ENCODE measurements around the gene HOPX. TPM values are rescaled to one million over a fixed set of nuclear protein-coding genes. Genes with fewer than 3 reads are reported as not detected.

Gene HOPX
- total RNA-seq, 1 experiment from 2014 or later: 1.0 TPM

DNA sequence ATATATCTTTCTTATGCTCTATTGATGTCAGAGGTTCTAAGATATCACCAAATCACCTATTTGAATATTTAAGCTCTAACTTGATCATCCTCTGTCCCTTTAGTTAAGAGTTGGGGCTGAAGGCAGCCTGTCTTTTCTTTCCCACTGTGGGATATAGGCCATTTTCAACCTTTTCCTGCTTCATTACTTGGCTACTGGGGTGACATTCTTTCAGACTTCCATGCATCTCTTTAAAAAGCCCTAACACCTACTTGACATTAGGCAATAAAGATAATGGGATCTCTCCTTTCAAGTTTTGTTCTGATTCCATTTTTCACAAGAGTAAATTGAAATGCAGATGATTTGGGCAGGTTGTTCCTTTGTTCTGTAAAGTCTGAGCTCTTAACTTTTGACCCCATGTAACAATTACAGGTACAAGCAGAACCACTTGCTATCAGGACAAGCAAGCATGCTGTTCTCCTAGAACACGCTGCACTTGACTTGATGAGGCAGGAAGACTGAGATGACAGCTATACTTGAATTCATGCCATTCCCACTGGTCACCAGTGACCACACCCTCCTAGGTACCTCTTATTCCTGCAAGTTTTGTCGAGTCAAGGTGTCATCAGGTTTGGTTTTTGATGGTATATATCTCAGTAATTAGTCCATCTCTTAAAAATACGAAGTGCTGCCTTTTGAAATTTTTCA lies 18.2 kb downstream of the HOPX start:
- intact Hi-C loops (cut with micrococcal nuclease; ENCODE audit: unreplicated experiment): no loop called here
- Histone ChIP-seq H3K36me3 (ENCODE audit: low read depth) (no peaks in the 10 kb centered on the region), H3F3A (ENCODE audit: insufficient read depth, low read depth) (no peaks in the 10 kb centered on the region), H3K4me1 (replicated peaks; ENCODE audit: insufficient read depth) (no peaks in the 10 kb centered on the region), H3K27ac (no peak overlapping the region), H3K4me2 (no peak overlapping the region), H2AFZ (no peak overlapping the region), H4K20me1 (ENCODE audit: insufficient read depth) (no peaks in the 10 kb centered on the region), H3K9me2 (ENCODE audit: insufficient read depth) (no peaks in the 10 kb centered on the region; the same call in 1 of the 2 replicates), H3K9me3 (ENCODE audit: insufficient read depth, low read depth) (no peaks in the 10 kb centered on the region), H3K27me3 (ENCODE audit: insufficient read depth, low read depth) (no peaks in the 10 kb centered on the region), H3K79me2 (ENCODE audit: low read depth) (no peaks in the 10 kb centered on the region), H3K4me3 (no peak overlapping the region)
- BruUV-seq (replicated peaks): no TSS peak
- POLR2A ChIA-PET (ENCODE audit: unreplicated experiment): no interaction called here
- CTCF ChIA-PET: no interaction called here
- no peak for DNase-seq
- no peak for TF ChIP-seq CTCF (conservative IDR thresholded peaks at IDR 0.05)
- TF ChIP-seq EZH2 (IDR thresholded peaks at IDR 0.05; ENCODE audit: low read depth): no peak

GRCh38 chr4:56659946-56660345 lies 21.1 kb downstream of the HOPX start:
- ChIA-PET CTCF (no interaction called here), POLR2A (ENCODE audit: unreplicated experiment) (interaction anchor here (0.6 kb wide), 1 partner anchor 127 kb away, joined by 4 read pairs; no protein-coding TSS in a partner anchor)
- H3K27me3 ChIP-seq (ENCODE audit: insufficient read depth, low read depth): no peaks in the 10 kb centered on the region

DNA sequence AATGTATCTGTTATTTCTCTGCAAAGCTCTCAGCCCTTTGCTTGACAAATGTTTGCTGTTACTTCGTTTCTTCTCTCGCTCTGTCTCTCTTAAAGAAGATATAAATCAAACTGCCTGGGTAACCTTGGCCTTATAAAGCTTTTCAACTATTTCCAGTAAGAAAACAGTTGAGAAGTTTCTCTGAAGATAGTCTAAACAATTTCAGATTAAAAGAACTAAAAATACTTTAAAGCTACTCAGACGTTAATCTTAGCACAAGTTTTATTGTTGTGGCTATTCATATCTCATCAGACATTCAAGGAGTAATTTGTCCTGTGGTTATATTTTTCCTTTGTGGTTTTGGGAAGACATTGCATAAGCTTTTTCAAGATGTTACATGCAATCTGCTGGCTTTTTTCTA lies 22.6 kb downstream of the HOPX start:
- no peaks in the 10 kb centered on the region for H3K79me2 ChIP-seq (ENCODE audit: low read depth)
- no peaks in the 10 kb centered on the region for H3K9me3 ChIP-seq (ENCODE audit: insufficient read depth, low read depth)
- no peak for TF ChIP-seq CTCF (conservative IDR thresholded peaks at IDR 0.05)
- no peak for TF ChIP-seq EZH2 (IDR thresholded peaks at IDR 0.05; ENCODE audit: low read depth)
- no peak overlapping the region for H2AFZ ChIP-seq
- no peak overlapping the region for H3K4me2 ChIP-seq
- H3K9me2 ChIP-seq (ENCODE audit: insufficient read depth): no peaks in the 10 kb centered on the region
- no peak overlapping the region for H3K27ac ChIP-seq
- no peaks in the 10 kb centered on the region for H4K20me1 ChIP-seq (ENCODE audit: insufficient read depth)
- peaks cover 9% of the 10 kb centered on the region for H3K4me1 ChIP-seq (replicated peaks; ENCODE audit: insufficient read depth)
- intact Hi-C loops (cut with micrococcal nuclease; ENCODE audit: unreplicated experiment): no loop called here
- H3K36me3 ChIP-seq (ENCODE audit: low read depth): no peaks in the 10 kb centered on the region
- no peaks in the 10 kb centered on the region for H3K27me3 ChIP-seq (ENCODE audit: insufficient read depth, low read depth)
- no TSS peak for BruUV-seq (replicated peaks)
- CTCF ChIA-PET: no interaction called here
- H3F3A ChIP-seq (ENCODE audit: insufficient read depth, low read depth): no peaks in the 10 kb centered on the region
- no peak for DNase-seq
- POLR2A ChIA-PET (ENCODE audit: unreplicated experiment): interaction anchor here (0.6 kb wide), 1 partner anchor 14 kb away, joined by 4 read pairs; no protein-coding TSS in a partner anchor
- H3K4me3 ChIP-seq: no peak overlapping the region

More at GRCh38 chr4:56659946-56660345, 21.1 kb downstream of the HOPX start:
- TF ChIP-seq CTCF (conservative IDR thresholded peaks at IDR 0.05) (no peak), EZH2 (IDR thresholded peaks at IDR 0.05; ENCODE audit: low read depth) (no peak)
- H3K79me2 ChIP-seq (ENCODE audit: low read depth): no peaks in the 10 kb centered on the region
- H3K4me1 ChIP-seq (replicated peaks; ENCODE audit: insufficient read depth): no peaks in the 10 kb centered on the region
- H3K4me2 ChIP-seq: no peak overlapping the region
- no peaks in the 10 kb centered on the region; the same call in 1 of the 2 replicates for H3K9me2 ChIP-seq (ENCODE audit: insufficient read depth)
- H3K9me3 ChIP-seq (ENCODE audit: insufficient read depth, low read depth): no peaks in the 10 kb centered on the region
- H2AFZ ChIP-seq: no peak overlapping the region
- no peaks in the 10 kb centered on the region for H3F3A ChIP-seq (ENCODE audit: insufficient read depth, low read depth)
- H3K4me3 ChIP-seq: no peak overlapping the region
- no peaks in the 10 kb centered on the region for H3K36me3 ChIP-seq (ENCODE audit: low read depth)
- intact Hi-C loops (cut with micrococcal nuclease; ENCODE audit: unreplicated experiment): no loop called here
- no TSS peak for BruUV-seq (replicated peaks)
- H3K27ac ChIP-seq: no peak overlapping the region
- no peak for DNase-seq
- H4K20me1 ChIP-seq (ENCODE audit: insufficient read depth): no peaks in the 10 kb centered on the region

All from PC-9 (cell line).